Right lobe of liver (tissue), 6 donors: ENCODE data around the gene SSTR5. TPM values are rescaled to one million over a fixed set of nuclear protein-coding genes. Genes with fewer than 3 reads are reported as not detected.

Experiments
- ATAC-seq, 4 donors: fragments of 200-7000 bp; cut with Tn5 transposase; one replicate each; pipeline ENCODE4 v1.9.1; 2020; ENCODE audit warnings: mild to moderate bottlenecking in 4 of 4, moderate library complexity in 4 of 4
- DNase-seq, 3 donors: peaks; one replicate each; pipeline ENCODE4 v3.0.0-alpha.2; 2020
- H3K27ac ChIP-seq, 3 donors: fragments of 200-600 bp; one replicate each; pipeline ENCODE4 v1.8.0; 2022
- H3K27me3 ChIP-seq, 2 donors: fragments of 200-600 bp; one replicate each; pipeline ENCODE4 v1.8.0; 2022
- H3K36me3 ChIP-seq, 4 donors: fragments of 200-600 bp; sonication (generic) in 1 of 4; one replicate each; pipeline versions ENCODE4 v1.5.1 to v1.8.0; 2017 to 2022; ENCODE audit warnings: control low read depth in 1 of 4
- H3K4me1 ChIP-seq, 4 donors: fragments of 200-600 bp; sonication (generic) in 1 of 4; one replicate each; pipeline versions ENCODE4 v1.5.1 to v1.8.0; 2017 to 2022; ENCODE audit warnings: control low read depth in 1 of 4
- H3K4me3 ChIP-seq, 3 donors: fragments of 200-600 bp; one replicate each; pipeline ENCODE4 v1.8.0; 2022
- H3K9me3 ChIP-seq, 4 donors: fragments of 200-600 bp; sonication (generic) in 1 of 4; one replicate each; pipeline versions ENCODE4 v1.5.1 to v1.8.0; 2017 to 2022; ENCODE audit warnings: control low read depth in 1 of 4
- CTCF ChIP-seq, 4 donors: fragments of 200-600 bp in 3 of 4; fragments of 450-650 bp in 1 of 4; IDR thresholded peaks; one replicate each; pipeline versions ENCODE4 v1.5.1 to v1.8.0; 2016 to 2022; ENCODE audit warnings: antibody characterized with exemption in 4 of 4, mild to moderate bottlenecking in 2 of 4
- POLR2A ChIP-seq: fragments of 450-650 bp; IDR thresholded peaks from one replicate; pipeline ENCODE4 v1.6.1; 2017; ENCODE audit warnings: antibody characterized with exemption, mild to moderate bottlenecking
- WGBS: methylation state at CpG from one replicate; pipeline ENCODE4 v1.1.6; 2018; ENCODE audit warnings: low coverage, low lambda C conversion rate; ENCODE audit not compliant: insufficient coverage; ENCODE audit errors: missing lambda C conversion rate; 5-methylcytosine and 5-hydroxymethylcytosine counted together
- intact Hi-C, 2 donors: fragments of 100-400 bp; cut with DNase I; formaldehyde crosslinking; loops; one replicate each; pipeline versions ENCODE4 v1.11.2 to v1.14.1; 2022
- total RNA-seq, 6 experiments: library from RNA; depleted of rRNA in 2 of 6; stranded (reverse); fragments of >200 nt in 2 of 6; fragmentation: NEBNext Ultra II Directional in 3 of 6; extraction: Animal tissue kit (Norgen Biotek cat#: 25700) in 3 of 6; gene quantifications; one replicate each; pipeline versions ENCODE4 v1.1.0 to v1.2.4, GENCODE V29; 2016 to 2023
- donor health status: DM: no; HTN: yes; CAD: no.
- donor health status: DM: no; HTN: no; CAD: no.
- donor health status: DM: no; HTN: no; CAD: no.
- donor health status: DM: no; HTN: yes; CAD: no.
- donor health status: DM: no; HTN: yes; CAD: no.

Gene SSTR5
- total RNA-seq, 6 experiments from 2014 or later, result not detected

- no peak for DNase-seq
- intact Hi-C loops, result no loop called here
- Histone ChIP-seq H3K4me1 (no peaks in the 10 kb centered on the region), H3K36me3 (no peaks in the 10 kb centered on the region), H3K27ac (no peak overlapping the region), H3K27me3 (no peaks in the 10 kb centered on the region), H3K9me3 (no peaks in the 10 kb centered on the region), H3K4me3 (no peak overlapping the region)
- 40% methylated on average over 1 of the region's 34 CpGs for WGBS
- TF ChIP-seq CTCF (IDR thresholded peaks at IDR 0.05) (no peak), POLR2A (no peak)
- no peak for ATAC-seq
These were observed 44.8 kb downstream of the SSTR5 start for GRCh38 chr16:1117176-1117900.

- intact Hi-C loops, result no loop called here
These were observed 45.4 kb downstream of the SSTR5 start for GRCh38 chr16:1117926-1118325.

GRCh38 chr16:1119129-1119528, 46.6 kb downstream of the SSTR5 start:
- no peak for ATAC-seq
- Histone ChIP-seq H3K36me3 (no peaks in the 10 kb centered on the region), H3K4me3 (no peak overlapping the region), H3K9me3 (no peaks in the 10 kb centered on the region), H3K4me1 (no peaks in the 10 kb centered on the region), H3K27me3 (no peaks in the 10 kb centered on the region), H3K27ac (no peak overlapping the region)
- no peak for DNase-seq
- TF ChIP-seq CTCF (IDR thresholded peaks at IDR 0.05) (no peak), POLR2A (no peak)
- 40% methylated on average over 1 of the region's 19 CpGs for WGBS
- intact Hi-C loops, result no loop called here

More at GRCh38 chr16:1117926-1118325, 45.4 kb downstream of the SSTR5 start:
- Histone ChIP-seq H3K27ac (no peak overlapping the region), H3K27me3 (no peaks in the 10 kb centered on the region), H3K9me3 (no peaks in the 10 kb centered on the region), H3K36me3 (no peaks in the 10 kb centered on the region), H3K4me1 (no peaks in the 10 kb centered on the region), H3K4me3 (no peak overlapping the region)
- WGBS, result no CpG with 5 or more reads among the region's 19 CpGs
- TF ChIP-seq CTCF (IDR thresholded peaks at IDR 0.05), result no peak
- no peak for TF ChIP-seq POLR2A
- ATAC-seq (no peak), DNase-seq (no peak)

GRCh38 chr16:1119766-1120576, 47.4 kb downstream of the SSTR5 start:
- Histone ChIP-seq H3K27me3 (no peaks in the 10 kb centered on the region), H3K36me3 (no peaks in the 10 kb centered on the region), H3K4me3 (no peak overlapping the region), H3K9me3 (no peaks in the 10 kb centered on the region), H3K4me1 (no peaks in the 10 kb centered on the region), H3K27ac (no peak overlapping the region)
- WGBS, result 70% methylated on average over 6 of the region's 35 CpGs
- ATAC-seq (no peak), DNase-seq (no peak)
- TF ChIP-seq POLR2A, result no peak
- intact Hi-C loops, result no loop called here

- intact Hi-C loops, result no loop called here
- H3K4me3 ChIP-seq, result no peak overlapping the region
- no peaks in the 10 kb centered on the region for H3K9me3 ChIP-seq
- TF ChIP-seq CTCF (IDR thresholded peaks at IDR 0.05), result no peak
- TF ChIP-seq POLR2A, result no peak
- DNase-seq, result no peak
- H3K4me1 ChIP-seq, result no peaks in the 10 kb centered on the region
- no peak overlapping the region for H3K27ac ChIP-seq
- ATAC-seq, result no peak
- 50% methylated on average over 3 of the region's 22 CpGs for WGBS
- H3K36me3 ChIP-seq, result no peaks in the 10 kb centered on the region
- H3K27me3 ChIP-seq, result no peaks in the 10 kb centered on the region
These were observed 48.0 kb downstream of the SSTR5 start for GRCh38 chr16:1120577-1120941.
